Measurements from ENCODE around the gene RPLP2.

- TF ChIP-seq, protein P1, sequence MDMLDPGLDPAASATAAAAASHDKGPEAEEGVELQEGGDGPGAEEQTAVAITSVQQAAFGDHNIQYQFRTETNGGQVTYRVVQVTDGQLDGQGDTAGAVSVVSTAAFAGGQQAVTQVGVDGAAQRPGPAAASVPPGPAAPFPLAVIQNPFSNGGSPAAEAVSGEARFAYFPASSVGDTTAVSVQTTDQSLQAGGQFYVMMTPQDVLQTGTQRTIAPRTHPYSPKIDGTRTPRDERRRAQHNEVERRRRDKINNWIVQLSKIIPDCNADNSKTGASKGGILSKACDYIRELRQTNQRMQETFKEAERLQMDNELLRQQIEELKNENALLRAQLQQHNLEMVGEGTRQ (IDR thresholded peaks at IDR 0.05; ENCODE audit: low read depth, low read length), result no peak
- TF ChIP-seq, protein P2, sequence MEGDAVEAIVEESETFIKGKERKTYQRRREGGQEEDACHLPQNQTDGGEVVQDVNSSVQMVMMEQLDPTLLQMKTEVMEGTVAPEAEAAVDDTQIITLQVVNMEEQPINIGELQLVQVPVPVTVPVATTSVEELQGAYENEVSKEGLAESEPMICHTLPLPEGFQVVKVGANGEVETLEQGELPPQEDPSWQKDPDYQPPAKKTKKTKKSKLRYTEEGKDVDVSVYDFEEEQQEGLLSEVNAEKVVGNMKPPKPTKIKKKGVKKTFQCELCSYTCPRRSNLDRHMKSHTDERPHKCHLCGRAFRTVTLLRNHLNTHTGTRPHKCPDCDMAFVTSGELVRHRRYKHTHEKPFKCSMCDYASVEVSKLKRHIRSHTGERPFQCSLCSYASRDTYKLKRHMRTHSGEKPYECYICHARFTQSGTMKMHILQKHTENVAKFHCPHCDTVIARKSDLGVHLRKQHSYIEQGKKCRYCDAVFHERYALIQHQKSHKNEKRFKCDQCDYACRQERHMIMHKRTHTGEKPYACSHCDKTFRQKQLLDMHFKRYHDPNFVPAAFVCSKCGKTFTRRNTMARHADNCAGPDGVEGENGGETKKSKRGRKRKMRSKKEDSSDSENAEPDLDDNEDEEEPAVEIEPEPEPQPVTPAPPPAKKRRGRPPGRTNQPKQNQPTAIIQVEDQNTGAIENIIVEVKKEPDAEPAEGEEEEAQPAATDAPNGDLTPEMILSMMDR (conservative IDR thresholded peaks at IDR 0.05; ENCODE audit: low read depth, low read length), result no peak
- TF ChIP-seq FOS (IDR thresholded peaks at IDR 0.05; ENCODE audit: low read depth, low read length) (no peak), SMC3 (IDR thresholded peaks at IDR 0.05; ENCODE audit: low read depth, low read length) (no peak), RAD21 (IDR thresholded peaks at IDR 0.05; ENCODE audit: low read length) (no peak), CEBPB (IDR thresholded peaks at IDR 0.05; ENCODE audit: low read depth, low read length) (no peak), POLR2A (IDR thresholded peaks at IDR 0.05; ENCODE audit: low read depth, low read length) (no peak), BHLHE40 (IDR thresholded peaks at IDR 0.05; ENCODE audit: low read depth, low read length) (no peak), RCOR1 (IDR thresholded peaks at IDR 0.05; ENCODE audit: insufficient replicate concordance, low read length) (no peak), NFE2L2 (IDR thresholded peaks at IDR 0.05; ENCODE audit: low read depth, low read length) (no peak), RFX5 (IDR thresholded peaks at IDR 0.05; ENCODE audit: low read depth, low read length) (no peak)
Measured at GRCh38 chr11:852762-853161, 43.0 kb downstream of the RPLP2 start.
